ENCODE results near the gene INF2. TPM values are rescaled to one million over a fixed set of nuclear protein-coding genes. Genes with fewer than 3 reads are reported as not detected.

Gene INF2
- total RNA-seq, 1 donor from 2014 or later: 69.2 TPM

- Mint-ChIP-seq H3K36me3 (ENCODE audit: insufficient read depth) (peaks cover 41% of the 10 kb centered on the region), H3K4me3 (ENCODE audit: low read depth) (peak overlapping the region; percentile 56), H3K9me3 (ENCODE audit: low read depth) (peaks cover 20% of the 10 kb centered on the region), H3K27me3 (no peaks in the 10 kb centered on the region), H3K27ac (peak overlapping the region; percentile 99), H3K4me1 (ENCODE audit: low read depth) (peaks cover 21% of the 10 kb centered on the region)
- no peak for TF ChIP-seq CTCF (IDR thresholded peaks at IDR 0.05; ENCODE audit: unreplicated experiment)
- DNase-seq (ENCODE audit: low spot score, unreplicated experiment): peak; percentile 44
Measured at GRCh38 chr14:104766863-104767633, 77.6 kb downstream of the INF2 start.

GRCh38 chr14:104767634-104767918, 78.2 kb downstream of the INF2 start:
- H3K4me3 Mint-ChIP-seq (ENCODE audit: low read depth): peak overlapping the region; percentile 56
- H3K4me1 Mint-ChIP-seq (ENCODE audit: low read depth): peaks cover 21% of the 10 kb centered on the region
- DNase-seq (ENCODE audit: low spot score, unreplicated experiment): no peak
- H3K27ac Mint-ChIP-seq: peak overlapping the region; percentile 99
- peaks cover 16% of the 10 kb centered on the region for H3K9me3 Mint-ChIP-seq (ENCODE audit: low read depth)
- TF ChIP-seq CTCF (IDR thresholded peaks at IDR 0.05; ENCODE audit: unreplicated experiment): no peak
- H3K27me3 Mint-ChIP-seq: no peaks in the 10 kb centered on the region
- H3K36me3 Mint-ChIP-seq (ENCODE audit: insufficient read depth): peaks cover 38% of the 10 kb centered on the region

GRCh38 chr14:104768437-104769323, 79.3 kb downstream of the INF2 start:
- H3K9me3 Mint-ChIP-seq (ENCODE audit: low read depth): peaks cover 16% of the 10 kb centered on the region
- H3K27ac Mint-ChIP-seq: peak overlapping the region; percentile 99
- H3K4me1 Mint-ChIP-seq (ENCODE audit: low read depth): peaks cover 21% of the 10 kb centered on the region
- H3K27me3 Mint-ChIP-seq: no peaks in the 10 kb centered on the region
- peak; percentile 98 for TF ChIP-seq CTCF (IDR thresholded peaks at IDR 0.05; ENCODE audit: unreplicated experiment)
- peaks cover 34% of the 10 kb centered on the region for H3K36me3 Mint-ChIP-seq (ENCODE audit: insufficient read depth)
- no peak overlapping the region for H3K4me3 Mint-ChIP-seq (ENCODE audit: low read depth)
- peak; percentile 95 for DNase-seq (ENCODE audit: low spot score, unreplicated experiment)

- Mint-ChIP-seq H3K4me1 (ENCODE audit: low read depth) (peaks cover 21% of the 10 kb centered on the region), H3K27ac (peak overlapping the region; percentile 62), H3K4me3 (ENCODE audit: low read depth) (no peak overlapping the region), H3K27me3 (no peaks in the 10 kb centered on the region), H3K9me3 (ENCODE audit: low read depth) (peaks cover 16% of the 10 kb centered on the region), H3K36me3 (ENCODE audit: insufficient read depth) (peaks cover 34% of the 10 kb centered on the region)
- no peak for DNase-seq (ENCODE audit: low spot score, unreplicated experiment)
- TF ChIP-seq CTCF (IDR thresholded peaks at IDR 0.05; ENCODE audit: unreplicated experiment): no peak
Measured at GRCh38 chr14:104769324-104770071, 80.1 kb downstream of the INF2 start.

GRCh38 chr14:104770072-104770579, 80.7 kb downstream of the INF2 start:
- no peaks in the 10 kb centered on the region for H3K27me3 Mint-ChIP-seq
- peak overlapping the region; percentile 62 for H3K27ac Mint-ChIP-seq
- TF ChIP-seq CTCF (IDR thresholded peaks at IDR 0.05; ENCODE audit: unreplicated experiment): no peak
- DNase-seq (ENCODE audit: low spot score, unreplicated experiment): no peak
- peaks cover 21% of the 10 kb centered on the region for H3K4me1 Mint-ChIP-seq (ENCODE audit: low read depth)
- peaks cover 16% of the 10 kb centered on the region for H3K9me3 Mint-ChIP-seq (ENCODE audit: low read depth)
- no peak overlapping the region for H3K4me3 Mint-ChIP-seq (ENCODE audit: low read depth)
- H3K36me3 Mint-ChIP-seq (ENCODE audit: insufficient read depth): peaks cover 34% of the 10 kb centered on the region
